Muscle of back (tissue), 13 donors: Measurements from ENCODE around the gene IER3. TPM values are rescaled to one million over a fixed set of nuclear protein-coding genes. Genes with fewer than 3 reads are reported as not detected.
A peak's percentile ranks its signal among the peaks of the same experiment; 100 is the strongest.

Experiments used
- DNase-seq, 3 donors: peaks; one replicate each; pipeline versions ENCODE4 v3.0.0 to v3.0.0-alpha.2; 2013
- long read RNA-seq, 9 donors: transcript quantifications; one replicate each; lab custom pipeline, GENCODE V29; 2026
- polyA plus RNA-seq, 10 donors: library from polyadenylated mRNA; unstranded; fragments of 120-200 nt; gene quantifications; one replicate each; pipeline ENCODE4 v1.2.1, GENCODE V29; 2013; ENCODE audit not compliant: insufficient read length in 10 of 10

Gene IER3, protein sequence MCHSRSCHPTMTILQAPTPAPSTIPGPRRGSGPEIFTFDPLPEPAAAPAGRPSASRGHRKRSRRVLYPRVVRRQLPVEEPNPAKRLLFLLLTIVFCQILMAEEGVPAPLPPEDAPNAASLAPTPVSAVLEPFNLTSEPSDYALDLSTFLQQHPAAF
- 10 to 100 TPM in 2 of 10 donors, 1 to 10 TPM in 8; 7.1 to 25.4 (median 9.1) TPM for polyA plus RNA-seq
- long read RNA-seq, donor 1, transcript IER3-201 (2 exons, 1,244 nt): major isoform, 14 of 28 reads
- long read RNA-seq, donor 1, transcript IER3-202 (1 exons, 1,350 nt): major isoform, 14 of 28 reads
- long read RNA-seq, donor 1, partial matches to known transcripts: 0 of 28 reads
- long read RNA-seq, donor 1, other reads (novel, unspliced or antisense): 0 of 28 reads
- long read RNA-seq, donor 2, transcript IER3-201 (2 exons, 1,244 nt): major isoform, 5 of 6 reads
- long read RNA-seq, donor 2, partial matches to known transcripts: 0 of 6 reads
- long read RNA-seq, donor 2, other reads (novel, unspliced or antisense): 0 of 6 reads
- long read RNA-seq, donor 3: 0 reads
- long read RNA-seq, donor 4, transcript IER3-201 (2 exons, 1,244 nt): major isoform, 6 of 7 reads
- long read RNA-seq, donor 4, partial matches to known transcripts: 0 of 7 reads
- long read RNA-seq, donor 4, other reads (novel, unspliced or antisense): 0 of 7 reads
- long read RNA-seq, donor 5, transcript IER3-202 (1 exons, 1,350 nt): major isoform, 6 of 9 reads
- long read RNA-seq, donor 5, partial matches to known transcripts: 0 of 9 reads
- long read RNA-seq, donor 5, other reads (novel, unspliced or antisense): 0 of 9 reads
- long read RNA-seq, donor 6, transcript IER3-201 (2 exons, 1,244 nt): major isoform, 6 of 11 reads
- long read RNA-seq, donor 6, transcript IER3-202 (1 exons, 1,350 nt): minor isoform, 5 of 11 reads
- long read RNA-seq, donor 6, partial matches to known transcripts: 0 of 11 reads
- long read RNA-seq, donor 6, other reads (novel, unspliced or antisense): 0 of 11 reads
- long read RNA-seq, donor 7, partial matches to known transcripts: 0 of 6 reads
- long read RNA-seq, donor 7, other reads (novel, unspliced or antisense): 0 of 6 reads
- long read RNA-seq, donor 8, partial matches to known transcripts: 0 of 3 reads
- long read RNA-seq, donor 8, other reads (novel, unspliced or antisense): 0 of 3 reads
- long read RNA-seq, donor 9, partial matches to known transcripts: 0 of 2 reads
- long read RNA-seq, donor 9, other reads (novel, unspliced or antisense): 0 of 2 reads

DNA sequence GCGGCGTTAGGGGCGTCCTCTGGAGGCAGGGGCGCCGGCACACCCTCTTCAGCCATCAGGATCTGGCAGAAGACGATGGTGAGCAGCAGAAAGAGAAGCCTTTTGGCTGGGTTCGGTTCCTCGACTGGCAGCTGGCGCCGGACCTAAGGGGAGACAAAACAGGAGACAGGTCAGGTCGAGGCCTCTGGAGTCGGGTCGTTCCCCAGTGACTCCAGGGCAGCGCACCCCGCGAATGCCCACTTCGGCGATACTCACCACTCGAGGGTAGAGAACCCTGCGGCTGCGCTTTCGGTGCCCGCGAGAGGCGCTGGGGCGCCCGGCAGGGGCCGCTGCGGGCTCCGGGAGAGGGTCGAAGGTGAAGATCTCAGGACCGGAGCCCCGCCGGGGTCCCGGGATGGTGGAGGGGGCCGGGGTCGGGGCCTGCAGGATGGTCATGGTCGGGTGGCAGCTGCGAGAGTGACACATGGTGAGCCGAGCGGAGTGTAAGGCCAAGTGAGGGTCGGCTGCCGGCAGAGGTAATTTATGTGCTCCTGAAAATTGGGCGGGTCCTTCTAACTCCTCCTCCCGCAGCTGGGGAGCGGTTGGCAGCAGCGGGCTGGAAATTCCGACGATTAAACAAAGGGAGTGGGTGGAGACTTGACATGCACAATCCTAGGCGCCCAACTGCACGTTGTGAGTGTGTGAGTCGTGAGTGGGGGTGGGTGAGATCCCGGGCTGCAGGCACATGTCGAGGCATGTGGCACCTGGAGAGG lies at the start of gene IER3:
IER3 (minus strand) TSS at position 494 of the 752 bp plus-strand sequence; CDS start at position 465, 29 bp downstream.
- peak; percentile 82 to 92 (median 88) for DNase-seq

DNA sequence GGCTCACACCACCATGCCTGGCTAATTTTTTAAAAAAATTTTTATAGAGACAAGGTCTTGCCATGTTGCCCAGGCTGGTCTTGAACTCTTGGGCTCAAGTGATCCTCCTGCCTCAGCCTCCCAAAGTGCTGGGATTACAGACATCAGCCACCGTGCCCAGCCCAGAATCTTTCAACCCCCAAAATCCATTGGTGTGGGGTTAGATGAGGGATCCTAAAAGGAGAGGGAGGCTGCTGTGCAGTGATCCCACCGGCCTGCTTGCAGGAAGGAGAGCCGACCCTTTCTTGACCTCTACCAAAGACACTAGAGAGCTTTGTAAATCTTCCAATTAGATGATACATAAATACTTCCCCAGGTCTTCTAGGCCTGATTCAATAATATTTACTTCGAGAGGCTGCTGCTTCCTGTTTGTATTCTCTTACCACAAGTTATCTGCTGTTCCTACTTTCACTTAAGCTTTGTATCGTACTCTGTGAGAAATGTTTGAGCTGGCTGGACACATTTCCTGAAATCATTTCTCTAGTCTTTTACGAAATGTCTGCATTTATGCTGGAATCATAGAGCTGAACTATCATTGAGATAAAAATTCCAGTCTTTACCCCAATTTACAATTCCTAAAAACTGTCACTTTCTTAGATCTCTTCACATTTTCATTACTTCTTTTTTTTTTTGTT lies 49.3 kb upstream of the IER3 start:
- DNase-seq: peak in 2 of 3 donors; percentile 40 to 77

DNA sequence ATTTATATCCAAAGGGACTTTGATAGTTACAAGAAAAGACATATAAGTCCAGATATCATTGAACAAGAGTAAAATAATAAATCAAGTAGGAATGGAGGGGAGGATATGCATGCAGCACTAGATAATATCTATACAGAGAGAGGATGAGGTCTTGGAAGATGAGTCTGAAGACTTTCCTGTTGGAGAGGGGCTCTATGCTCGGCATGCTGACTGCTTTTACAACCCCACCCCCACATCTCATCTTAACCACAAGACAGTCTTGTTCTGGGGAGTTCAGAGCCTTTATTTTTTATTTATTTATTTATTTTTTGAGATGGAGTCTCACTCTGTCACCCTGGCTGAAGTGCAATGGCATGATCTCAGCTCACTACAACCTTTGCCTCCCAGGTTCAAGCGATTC lies 48.4 kb upstream of the IER3 start:
- no peak for DNase-seq

DNA sequence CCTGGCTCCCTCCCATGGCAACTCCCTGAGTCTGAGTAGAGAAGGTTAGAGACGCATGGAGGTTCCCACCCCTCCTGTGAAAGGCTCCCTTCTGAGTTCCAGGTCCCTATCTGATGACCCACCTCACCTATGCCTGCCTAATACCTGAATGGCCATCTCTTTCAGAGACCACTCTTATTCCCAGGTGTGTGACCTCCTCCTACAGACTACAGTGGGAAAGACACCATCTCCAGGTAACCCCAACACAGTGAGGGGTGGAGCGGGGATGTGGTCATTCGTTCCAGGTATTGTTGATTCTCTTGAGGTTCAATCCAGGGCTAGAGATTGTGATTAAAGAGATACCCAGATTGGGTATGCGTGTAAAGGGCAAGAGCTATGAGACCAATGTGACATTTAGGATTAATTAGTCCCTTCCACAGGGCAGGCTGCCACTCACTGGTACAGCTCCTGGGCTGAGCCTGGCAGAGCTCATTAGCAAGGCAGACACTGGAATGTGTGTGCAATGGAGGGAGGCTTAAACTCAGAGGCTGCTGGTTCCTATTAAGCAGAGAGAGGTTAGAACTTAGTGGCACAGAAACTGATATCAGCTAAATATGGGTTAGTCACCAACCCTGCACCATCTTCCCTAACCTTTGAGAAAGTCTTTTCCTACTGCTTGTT lies 46.5 kb upstream of the IER3 start:
- no peak for DNase-seq

DNA sequence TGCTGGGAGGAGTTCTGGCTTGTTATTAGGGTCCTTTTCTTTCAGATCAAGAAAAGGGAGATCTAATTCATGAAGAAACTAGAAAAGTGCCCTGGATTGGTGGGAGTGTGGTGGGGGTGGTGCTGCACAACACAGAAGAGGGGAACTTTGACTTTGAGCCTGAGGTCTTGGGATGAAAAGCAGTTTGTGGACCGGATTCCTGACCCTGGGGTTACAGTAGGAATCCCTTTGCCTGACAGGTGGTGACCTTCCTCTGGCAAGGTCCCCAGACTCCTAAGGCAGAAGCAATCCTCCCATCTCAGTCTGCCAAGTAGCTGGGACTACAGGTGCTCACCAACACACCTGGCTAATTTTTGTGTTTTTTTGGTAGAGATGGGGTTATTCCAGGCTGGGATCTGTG lies 45.3 kb upstream of the IER3 start:
- no peak for DNase-seq

DNA sequence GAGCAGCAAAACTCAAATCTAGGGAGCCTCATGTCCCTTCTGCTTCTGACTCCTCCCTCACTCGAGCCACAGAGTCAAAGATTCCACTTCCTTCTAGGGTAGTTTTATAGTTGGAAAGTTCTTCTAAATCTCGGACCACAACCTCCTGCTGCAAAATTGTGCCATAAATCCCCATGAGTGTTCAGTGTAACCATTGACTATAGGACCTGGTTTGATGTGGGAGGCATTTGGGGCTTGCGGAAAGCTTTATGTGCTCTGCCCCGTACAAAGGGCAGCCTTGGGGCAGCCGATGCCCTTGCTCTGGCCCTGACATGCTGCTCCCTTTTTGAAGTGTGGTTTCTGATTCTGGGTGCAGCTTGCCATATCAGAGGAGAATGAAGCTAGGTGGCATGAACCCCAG lies 43.6 kb upstream of the IER3 start:
- no peak for DNase-seq

DNA sequence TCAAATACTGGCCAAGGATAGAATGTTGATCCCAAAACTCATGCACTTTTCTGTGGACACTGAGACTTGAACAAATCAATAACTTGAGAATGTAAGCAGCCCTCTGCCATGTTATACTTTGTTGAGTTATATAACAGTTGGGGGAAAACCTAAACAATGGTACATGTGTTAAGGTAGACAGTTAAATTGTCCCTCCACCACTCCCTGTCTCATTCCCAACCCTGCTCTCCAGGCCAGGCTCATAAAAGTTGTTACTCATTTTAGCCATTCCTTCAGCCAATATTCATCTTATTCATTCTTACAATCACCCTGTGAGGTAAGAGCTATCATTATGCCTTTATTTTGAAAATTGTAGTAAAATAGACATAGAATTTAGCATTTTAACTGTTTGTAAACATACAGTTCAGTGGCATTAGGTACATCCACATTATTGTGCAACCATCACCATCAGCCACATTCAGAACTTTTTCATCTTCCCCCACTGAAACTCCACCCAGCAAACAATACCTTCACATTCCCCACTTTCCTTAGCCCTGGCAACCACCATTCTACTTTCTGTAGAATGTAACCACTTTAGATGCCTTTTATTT lies 38.2 kb upstream of the IER3 start:
- peak in 2 of 3 donors; percentile 53 to 78 for DNase-seq

DNA sequence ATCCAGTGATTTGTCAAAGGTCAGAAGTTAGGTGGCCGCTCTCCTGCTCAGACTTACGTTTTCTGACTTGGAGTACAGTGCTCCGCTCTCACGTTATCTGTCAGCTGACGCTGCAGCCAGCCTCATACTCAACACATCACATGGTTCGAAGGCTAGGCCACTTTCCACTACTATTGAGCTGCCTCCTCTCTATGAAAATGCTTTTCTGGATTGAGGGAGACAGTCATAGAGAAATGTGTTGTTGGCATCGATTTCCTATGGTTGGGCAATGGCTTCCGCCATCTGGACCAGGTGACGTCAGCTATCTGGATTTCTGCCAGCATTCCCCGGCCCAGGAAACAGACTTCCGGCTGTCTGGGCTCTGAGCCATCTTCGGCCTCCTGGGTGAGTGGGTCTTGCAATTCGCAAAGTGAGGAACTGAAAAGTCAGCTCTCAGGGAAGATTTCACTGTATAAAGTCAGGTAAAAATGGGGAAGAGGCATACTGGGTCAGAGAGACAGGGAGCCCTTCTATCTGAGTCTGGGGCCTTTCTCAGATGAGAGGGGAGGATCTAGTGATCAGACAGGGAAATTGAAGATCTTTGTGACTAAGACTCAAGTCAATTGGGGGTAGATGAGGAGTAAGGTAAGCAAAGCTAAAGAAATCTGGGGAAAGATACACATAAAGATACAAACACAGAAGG lies 37.5 kb upstream of the IER3 start:
- DNase-seq: peak; percentile 98 to 99 (median 98)

DNA sequence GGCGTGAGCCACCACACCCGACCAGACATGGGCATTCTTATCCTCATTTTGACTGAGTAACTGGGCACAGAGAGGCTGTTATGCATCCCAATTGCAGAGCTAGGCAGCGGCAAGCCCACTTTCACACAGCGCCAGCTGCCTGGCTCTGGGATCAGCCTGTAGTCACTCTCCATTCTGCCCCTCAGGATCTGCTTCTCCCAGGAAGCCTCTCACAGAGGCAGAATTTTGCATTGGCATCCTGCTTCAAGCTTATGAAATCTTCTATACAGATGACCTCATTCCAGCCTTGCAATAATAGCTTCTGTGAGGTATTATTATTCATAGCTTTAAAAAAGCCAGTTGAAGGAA lies 37.0 kb upstream of the IER3 start:
- DNase-seq: no peak

DNA sequence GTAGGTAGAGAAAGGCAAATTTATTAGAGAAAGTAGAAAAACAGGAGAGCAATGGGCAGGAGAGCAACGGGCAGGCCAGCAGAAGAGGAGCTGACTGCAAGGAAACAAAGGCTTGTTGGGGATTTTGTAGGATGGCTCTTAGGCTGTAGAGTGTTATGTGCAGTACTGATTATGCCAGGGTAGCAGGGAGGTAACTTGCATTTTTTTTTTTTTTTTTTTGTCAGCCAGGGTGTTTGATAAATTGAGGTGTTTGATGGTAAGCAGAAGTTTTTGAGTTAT lies 36.2 kb upstream of the IER3 start:
- no peak for DNase-seq

DNA sequence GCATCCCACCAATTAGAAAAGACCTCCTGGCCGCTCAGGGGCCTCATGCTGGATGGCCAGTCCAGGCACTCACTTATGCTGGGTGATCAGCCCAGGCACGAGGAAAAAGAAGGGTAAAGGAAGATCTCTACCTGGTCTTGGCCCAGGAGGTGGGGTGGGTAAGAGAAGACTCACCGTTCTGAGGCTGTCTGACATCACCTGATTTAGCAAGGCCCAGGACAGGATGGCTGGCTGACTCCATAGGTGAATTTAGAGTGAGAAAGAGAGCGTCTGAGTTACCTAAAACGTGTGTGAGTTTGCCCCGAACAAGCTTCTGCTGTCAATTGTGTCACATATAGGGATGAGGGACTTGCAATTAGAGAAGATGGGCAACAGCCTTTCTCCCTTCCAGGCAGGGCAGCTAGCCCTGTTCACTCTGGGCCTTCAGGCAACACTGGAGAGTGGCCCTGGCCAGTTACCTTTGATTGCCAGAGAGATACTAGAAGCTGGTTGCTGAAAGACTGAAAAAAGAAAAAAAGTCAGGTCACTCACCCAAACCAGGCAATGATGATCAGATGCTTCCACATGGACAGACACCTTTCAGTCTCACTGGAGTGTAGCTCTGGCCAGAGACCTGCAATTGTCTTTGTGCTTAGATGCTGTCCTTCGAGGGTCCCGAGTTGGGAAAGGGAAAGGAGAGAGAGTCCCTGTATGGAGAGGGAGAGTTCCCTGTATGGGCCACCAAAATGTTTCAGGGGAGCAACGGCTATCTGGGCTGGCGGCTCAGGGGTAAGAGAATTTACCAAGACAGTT lies 35.7 kb upstream of the IER3 start:
- no peak for DNase-seq

DNA sequence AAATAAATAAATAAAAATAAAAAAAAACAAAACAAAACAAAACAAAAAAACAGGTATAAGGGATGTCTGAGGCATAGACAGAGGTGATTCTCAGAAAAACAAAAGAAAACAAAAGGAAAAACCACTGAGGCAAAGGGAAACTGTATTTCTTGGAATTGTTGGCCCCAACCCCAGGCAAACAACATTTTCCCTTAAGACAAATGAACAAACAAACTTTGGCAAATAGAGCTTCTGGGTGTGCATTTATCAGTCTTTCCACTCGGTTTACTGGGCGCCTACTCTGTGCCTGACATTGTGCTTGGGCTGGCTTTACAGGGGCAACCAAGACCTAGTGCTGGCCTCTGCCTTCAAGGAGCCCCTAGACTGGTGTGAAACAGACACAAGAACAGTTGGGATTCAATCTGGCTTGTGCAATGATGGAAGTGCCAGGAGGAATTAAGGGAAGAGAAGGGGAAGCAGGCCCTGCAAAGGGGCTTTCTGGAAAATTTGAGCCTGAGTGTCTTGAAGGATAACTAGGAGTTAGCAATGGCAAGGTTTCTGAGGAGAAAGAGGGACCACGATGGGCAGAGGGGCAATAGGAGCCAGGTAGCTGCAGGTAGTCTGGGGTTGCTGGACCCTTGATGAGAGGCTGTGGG lies 33.8 kb upstream of the IER3 start:
- peak in 1 of 3 donors; percentile 54 for DNase-seq

DNA sequence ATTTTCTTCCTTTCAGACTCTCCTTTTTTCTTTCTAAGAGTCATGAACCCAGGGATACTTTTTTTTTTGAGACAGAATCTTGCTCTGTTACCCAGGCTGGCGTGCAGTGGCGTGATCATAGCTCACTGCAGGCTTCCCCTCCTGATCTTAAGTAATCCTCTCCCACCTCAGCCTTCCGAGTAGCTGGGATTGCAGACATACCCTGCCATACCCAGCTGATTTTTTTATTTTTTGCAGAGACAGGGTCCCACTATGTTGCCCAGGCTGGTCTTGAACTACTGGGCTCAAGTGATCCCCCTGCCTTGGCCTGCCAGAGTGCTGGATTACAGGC lies 32.8 kb upstream of the IER3 start:
- no peak for DNase-seq

DNA sequence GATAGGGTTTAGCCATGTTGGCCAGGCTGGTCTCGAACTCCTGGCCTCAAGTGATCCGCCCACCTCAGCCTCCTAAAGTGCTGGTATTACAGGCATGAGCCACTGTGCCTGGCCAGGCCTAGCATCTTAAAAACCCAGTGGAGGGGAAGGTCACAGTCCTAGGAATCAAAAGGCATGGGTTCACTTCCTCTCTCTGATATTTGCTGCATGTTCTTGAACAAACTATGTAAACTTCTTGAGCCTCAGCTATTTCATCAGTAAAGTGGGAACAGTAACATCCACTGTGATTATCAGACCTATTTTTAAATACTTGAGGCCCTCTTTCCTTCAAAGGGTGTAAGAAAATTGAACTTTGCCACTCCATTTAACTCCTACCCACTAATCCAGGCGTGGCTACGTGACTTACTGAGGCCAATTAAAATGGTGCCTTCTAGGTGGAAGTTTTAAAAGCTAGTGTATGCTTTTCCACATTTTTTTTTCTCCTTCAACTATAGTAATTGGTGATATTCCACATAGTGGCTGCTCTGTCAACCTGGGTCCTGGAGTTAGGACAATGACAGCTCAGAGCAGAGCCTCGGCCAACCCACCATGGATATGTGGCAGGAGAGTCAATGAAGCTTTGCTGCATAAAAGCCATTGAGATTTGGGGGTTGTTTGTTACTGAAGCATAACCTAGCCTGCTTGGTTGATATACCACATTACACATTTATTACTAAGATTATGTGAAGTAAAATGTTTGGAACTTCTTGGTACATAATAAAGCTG lies 32.2 kb upstream of the IER3 start:
- DNase-seq: no peak

DNA sequence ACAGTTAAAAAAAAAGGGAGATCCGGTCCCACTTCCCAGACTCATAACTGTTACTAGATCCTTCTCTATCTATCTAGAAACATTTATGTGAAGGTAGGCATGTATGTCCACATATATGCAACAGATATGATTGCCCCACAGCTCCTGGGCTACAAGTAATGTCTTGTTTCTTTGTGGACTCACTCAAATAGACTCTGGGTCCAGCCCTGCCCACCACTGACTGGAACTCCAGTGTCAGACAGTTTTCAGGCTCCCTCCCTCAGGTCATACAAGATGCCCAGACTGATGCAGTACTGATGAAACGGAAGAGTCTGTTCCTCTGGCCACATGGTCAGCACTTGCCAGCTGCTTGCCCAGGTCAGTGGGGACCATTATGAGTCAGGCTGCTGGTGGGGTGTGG lies 30.8 kb upstream of the IER3 start:
- no peak for DNase-seq

DNA sequence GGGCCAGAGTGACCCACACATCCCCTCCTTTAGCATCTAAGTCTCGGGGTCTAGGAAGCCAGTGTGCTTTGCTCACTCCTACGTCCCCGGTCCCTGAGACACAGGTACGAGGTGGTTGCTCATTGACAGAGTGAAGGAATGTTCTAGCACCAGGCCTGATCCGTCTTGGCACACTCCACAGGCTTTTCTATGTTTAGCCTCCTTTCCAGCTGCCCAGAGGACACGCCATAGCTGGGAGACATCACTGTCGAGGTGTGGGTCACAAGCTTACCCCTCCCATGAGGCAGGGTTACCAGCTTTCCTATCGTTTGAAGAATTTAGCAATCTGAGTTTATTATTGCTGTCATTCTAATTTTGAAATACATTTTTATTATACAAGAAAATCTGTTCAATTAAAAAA lies 30.4 kb upstream of the IER3 start:
- no peak for DNase-seq

DNA sequence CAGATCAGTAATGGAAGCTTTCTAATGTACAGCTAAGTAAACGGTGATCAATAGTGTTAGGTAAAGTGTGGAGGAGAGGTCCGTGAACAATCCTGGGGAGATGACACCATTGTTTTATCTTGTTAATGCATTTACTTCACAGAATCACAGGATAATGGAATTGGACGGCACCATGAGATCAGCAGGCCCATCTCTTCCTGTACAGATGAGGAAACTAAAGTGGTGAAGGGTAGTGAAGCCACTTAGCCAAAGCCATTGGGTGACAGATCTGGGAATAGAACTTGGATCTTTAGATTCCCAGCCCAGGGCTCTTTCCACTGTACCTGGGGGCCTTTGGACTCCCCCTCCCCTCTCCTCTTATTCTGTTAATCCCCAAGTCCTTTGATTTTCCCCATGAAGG lies 26.2 kb upstream of the IER3 start:
- no peak for DNase-seq
